ENCODE measurements around the gene USP31. TPM values are rescaled to one million over a fixed set of nuclear protein-coding genes. Genes with fewer than 3 reads are reported as not detected.

The USP31 gene
- total RNA-seq, 3 donors from 2014 or later (not counting 1 experiment from before 2014, with no cell fraction given) = 6.1 to 6.6 (median 6.3) TPM

DNA sequence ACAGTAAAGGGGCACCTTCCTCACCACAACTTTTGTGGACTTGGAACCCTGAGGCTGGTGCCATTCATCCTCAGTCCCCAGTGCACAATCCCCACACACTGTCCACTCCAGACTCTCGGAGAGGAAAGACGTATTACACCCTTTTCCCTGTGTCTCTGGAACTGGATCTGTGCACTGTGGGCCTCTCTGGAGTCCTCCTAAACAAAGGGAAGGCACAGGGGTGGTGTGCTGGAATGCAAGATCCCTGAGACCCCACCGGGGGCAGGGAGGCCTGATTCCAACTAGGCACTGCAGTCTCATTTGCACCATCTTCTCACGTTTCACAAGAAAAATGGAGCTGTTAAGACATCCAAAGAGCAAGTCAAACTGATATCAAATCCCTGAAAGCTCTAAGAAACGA is 89.8 kb downstream of the USP31 start:
- H3K27me3 ChIP-seq (ENCODE audit: control insufficient read depth, insufficient read depth, low read length) = no peaks in the 10 kb centered on the region
- H3K4me1 ChIP-seq (ENCODE audit: control insufficient read depth, insufficient read depth, low read length) = no peaks in the 10 kb centered on the region
- ATAC-seq (no peak), DNase-seq (no peak)
- no peak overlapping the region for H3K4me3 ChIP-seq (ENCODE audit: low read length)
- H3K36me3 ChIP-seq (ENCODE audit: control insufficient read depth, insufficient read depth, low read length) = no peaks in the 10 kb centered on the region
- intact Hi-C loops (cut with micrococcal nuclease) = no loop called here
- WGBS (ENCODE audit: insufficient coverage) = 68% methylated on average over 5 of the region's 5 CpGs
- no peaks in the 10 kb centered on the region for H3K9me3 ChIP-seq (ENCODE audit: control insufficient read depth, insufficient read depth, low read length)
- Mint-ChIP-seq H3K9me3 (no peaks in the 10 kb centered on the region), H3K4me3 (no peak overlapping the region), H3K27ac (no peak overlapping the region), H3K36me3 (no peaks in the 10 kb centered on the region), H3K4me1 (peaks cover 0 to 5% of the 10 kb centered on the region in 2 donors), H3K27me3 (ENCODE audit: low read depth in 2 of 2) (peaks cover 18 to 31% of the 10 kb centered on the region in 2 donors)
- no peak overlapping the region for H3K27ac ChIP-seq (ENCODE audit: low read length)
- TF ChIP-seq, protein P1, sequence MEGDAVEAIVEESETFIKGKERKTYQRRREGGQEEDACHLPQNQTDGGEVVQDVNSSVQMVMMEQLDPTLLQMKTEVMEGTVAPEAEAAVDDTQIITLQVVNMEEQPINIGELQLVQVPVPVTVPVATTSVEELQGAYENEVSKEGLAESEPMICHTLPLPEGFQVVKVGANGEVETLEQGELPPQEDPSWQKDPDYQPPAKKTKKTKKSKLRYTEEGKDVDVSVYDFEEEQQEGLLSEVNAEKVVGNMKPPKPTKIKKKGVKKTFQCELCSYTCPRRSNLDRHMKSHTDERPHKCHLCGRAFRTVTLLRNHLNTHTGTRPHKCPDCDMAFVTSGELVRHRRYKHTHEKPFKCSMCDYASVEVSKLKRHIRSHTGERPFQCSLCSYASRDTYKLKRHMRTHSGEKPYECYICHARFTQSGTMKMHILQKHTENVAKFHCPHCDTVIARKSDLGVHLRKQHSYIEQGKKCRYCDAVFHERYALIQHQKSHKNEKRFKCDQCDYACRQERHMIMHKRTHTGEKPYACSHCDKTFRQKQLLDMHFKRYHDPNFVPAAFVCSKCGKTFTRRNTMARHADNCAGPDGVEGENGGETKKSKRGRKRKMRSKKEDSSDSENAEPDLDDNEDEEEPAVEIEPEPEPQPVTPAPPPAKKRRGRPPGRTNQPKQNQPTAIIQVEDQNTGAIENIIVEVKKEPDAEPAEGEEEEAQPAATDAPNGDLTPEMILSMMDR (IDR thresholded peaks at IDR 0.05) = no peak

- no peak overlapping the region for H3K27ac Mint-ChIP-seq
- 52% methylated on average over 4 of the region's 4 CpGs for WGBS (ENCODE audit: insufficient coverage)
- TF ChIP-seq, protein P1 (IDR thresholded peaks at IDR 0.05) = no peak
These were observed 90.7 kb downstream of the USP31 start for GRCh38 chr16:23058576-23058975.

GRCh38 chr16:23057013-23057596 is 92.1 kb downstream of the USP31 start:
- Histone ChIP-seq H3K27me3 (ENCODE audit: control insufficient read depth, insufficient read depth, low read length) (no peaks in the 10 kb centered on the region), H3K4me3 (ENCODE audit: low read length) (no peak overlapping the region), H3K9me3 (ENCODE audit: control insufficient read depth, insufficient read depth, low read length) (no peaks in the 10 kb centered on the region), H3K36me3 (ENCODE audit: control insufficient read depth, insufficient read depth, low read length) (no peaks in the 10 kb centered on the region), H3K27ac (ENCODE audit: low read length) (no peak overlapping the region), H3K4me1 (ENCODE audit: control insufficient read depth, insufficient read depth, low read length) (no peaks in the 10 kb centered on the region)
- peaks cover 18 to 38% of the 10 kb centered on the region in 2 donors for H3K27me3 Mint-ChIP-seq (ENCODE audit: low read depth in 2 of 2)
- TF ChIP-seq, protein P1 (IDR thresholded peaks at IDR 0.05) = no peak
- peaks cover 0 to 5% of the 10 kb centered on the region in 2 donors for H3K4me1 Mint-ChIP-seq
- H3K36me3 Mint-ChIP-seq = no peaks in the 10 kb centered on the region
- intact Hi-C loops (cut with micrococcal nuclease) = no loop called here
- no peak overlapping the region for H3K4me3 Mint-ChIP-seq
- no peaks in the 10 kb centered on the region for H3K9me3 Mint-ChIP-seq
- DNase-seq = no peak
- H3K27ac Mint-ChIP-seq = no peak overlapping the region
- 89% methylated on average over 1 of the region's 1 CpG for WGBS (ENCODE audit: insufficient coverage)
- no peak for ATAC-seq

More at GRCh38 chr16:23058576-23058975, 90.7 kb downstream of the USP31 start:
- intact Hi-C loops (cut with micrococcal nuclease) = no loop called here
- no peak overlapping the region for H3K4me3 Mint-ChIP-seq
- H3K36me3 Mint-ChIP-seq = no peaks in the 10 kb centered on the region
- Histone ChIP-seq H3K4me3 (ENCODE audit: low read length) (no peak overlapping the region), H3K27ac (ENCODE audit: low read length) (no peak overlapping the region), H3K36me3 (ENCODE audit: control insufficient read depth, insufficient read depth, low read length) (no peaks in the 10 kb centered on the region), H3K4me1 (ENCODE audit: control insufficient read depth, insufficient read depth, low read length) (no peaks in the 10 kb centered on the region), H3K9me3 (ENCODE audit: control insufficient read depth, insufficient read depth, low read length) (no peaks in the 10 kb centered on the region), H3K27me3 (ENCODE audit: control insufficient read depth, insufficient read depth, low read length) (no peaks in the 10 kb centered on the region)
- ATAC-seq (no peak), DNase-seq (no peak)
- H3K4me1 Mint-ChIP-seq = peaks cover 0 to 5% of the 10 kb centered on the region in 2 donors
- H3K27me3 Mint-ChIP-seq (ENCODE audit: low read depth in 2 of 2) = peaks cover 18 to 31% of the 10 kb centered on the region in 2 donors
- H3K9me3 Mint-ChIP-seq = no peaks in the 10 kb centered on the region

GRCh38 chr16:23055481-23055880 is 93.8 kb downstream of the USP31 start:
- intact Hi-C loops (cut with micrococcal nuclease) = no loop called here
- ATAC-seq (no peak), DNase-seq (no peak)
- no peak overlapping the region for H3K27ac Mint-ChIP-seq
- no peaks in the 10 kb centered on the region for H3K9me3 Mint-ChIP-seq
- Histone ChIP-seq H3K36me3 (ENCODE audit: control insufficient read depth, insufficient read depth, low read length) (no peaks in the 10 kb centered on the region), H3K27ac (ENCODE audit: low read length) (no peak overlapping the region), H3K4me1 (ENCODE audit: control insufficient read depth, insufficient read depth, low read length) (no peaks in the 10 kb centered on the region), H3K4me3 (ENCODE audit: low read length) (no peak overlapping the region), H3K9me3 (ENCODE audit: control insufficient read depth, insufficient read depth, low read length) (no peaks in the 10 kb centered on the region), H3K27me3 (ENCODE audit: control insufficient read depth, insufficient read depth, low read length) (no peaks in the 10 kb centered on the region)
- TF ChIP-seq, protein P1 (IDR thresholded peaks at IDR 0.05) = no peak
- H3K36me3 Mint-ChIP-seq = no peaks in the 10 kb centered on the region
- H3K4me1 Mint-ChIP-seq = peaks cover 0 to 1% of the 10 kb centered on the region in 2 donors
- no peak overlapping the region for H3K4me3 Mint-ChIP-seq
- 81% methylated on average over 1 of the region's 3 CpGs for WGBS (ENCODE audit: insufficient coverage)
- peaks cover 19 to 38% of the 10 kb centered on the region in 2 donors for H3K27me3 Mint-ChIP-seq (ENCODE audit: low read depth in 2 of 2)
